H9 (cell line): ENCODE data around the gene TENT5C. TPM values are rescaled to one million over a fixed set of nuclear protein-coding genes. Genes with fewer than 3 reads are reported as not detected.

Experiments
- DNase-seq: peaks from one replicate; pipeline ENCODE4 v3.0.0-alpha.2; 2017
- H2AFZ ChIP-seq: one replicate; pipeline ENCODE4 v1.6.1; 2013; ENCODE audit warnings: mild to moderate bottlenecking, low read length, control low read depth, moderate library complexity
- H2AK5ac ChIP-seq: 2 replicates; pipeline ENCODE4 v1.6.1; 2013; ENCODE audit warnings: low read length, control low read depth, mixed read lengths; ENCODE audit not compliant: insufficient read length
- H2BK120ac ChIP-seq: one replicate; pipeline ENCODE4 v1.6.1; 2013; ENCODE audit warnings: low read depth, mild to moderate bottlenecking, low read length, control low read depth, inconsistent platforms; ENCODE audit not compliant: poor library complexity, severe bottlenecking
- H2BK12ac ChIP-seq: 2 replicates; pipeline ENCODE4 v1.6.1; 2013; ENCODE audit warnings: low read length, control low read depth, mixed read lengths, low read depth; ENCODE audit not compliant: insufficient read length
- H2BK15ac ChIP-seq: 2 replicates; pipeline ENCODE4 v1.6.1; 2013; ENCODE audit warnings: low read depth, low read length, control low read depth
- H2BK20ac ChIP-seq: one replicate; pipeline ENCODE4 v1.6.1; 2013; ENCODE audit warnings: low read depth, mild to moderate bottlenecking, low read length, control low read depth, inconsistent platforms; ENCODE audit not compliant: poor library complexity, severe bottlenecking
- H2BK5ac ChIP-seq: 2 replicates; pipeline ENCODE4 v1.6.1; 2013; ENCODE audit warnings: low read length, control low read depth, mixed read lengths; ENCODE audit not compliant: insufficient read length
- H3K14ac ChIP-seq: 2 replicates; pipeline ENCODE4 v1.6.1; 2013; ENCODE audit warnings: low read length, control low read depth; ENCODE audit not compliant: insufficient read depth
- H3K18ac ChIP-seq: 2 replicates; pipeline ENCODE4 v1.6.1; 2013; ENCODE audit warnings: low read depth, mild to moderate bottlenecking, mixed read lengths, low read length, control low read depth; ENCODE audit not compliant: insufficient read length
- H3K23ac ChIP-seq: 2 replicates; pipeline ENCODE4 v1.6.1; 2013; ENCODE audit warnings: low read length, control low read depth, mixed read lengths, low read depth; ENCODE audit not compliant: insufficient read length
- H3K23me2 ChIP-seq: 2 replicates; pipeline ENCODE4 v1.6.1; 2013; ENCODE audit warnings: low read depth, mild to moderate bottlenecking, mixed read lengths, low read length, control low read depth; ENCODE audit not compliant: insufficient read length, poor library complexity, severe bottlenecking
- H3K27ac ChIP-seq: 2 replicates; pipeline ENCODE4 v1.5.1; 2013; ENCODE audit warnings: low read length, control low read depth, mixed read lengths, low read depth; ENCODE audit not compliant: insufficient read length
- H3K27me3 ChIP-seq: 2 replicates; pipeline ENCODE4 v1.6.1; 2013; ENCODE audit warnings: low read length, control low read depth, inconsistent platforms; ENCODE audit not compliant: insufficient read depth
- H3K4ac ChIP-seq: 2 replicates; pipeline ENCODE4 v1.6.1; 2013; ENCODE audit warnings: low read depth, mild to moderate bottlenecking, control low read depth, inconsistent platforms, low read length, moderate library complexity
- H3K4me1 ChIP-seq: 2 replicates; pipeline ENCODE4 v1.6.1; 2013; ENCODE audit warnings: low read length, control low read depth, inconsistent platforms; ENCODE audit not compliant: insufficient read depth
- H3K4me2 ChIP-seq: 2 replicates; pipeline ENCODE4 v1.6.1; 2013; ENCODE audit warnings: low read length, control low read depth, mixed read lengths; ENCODE audit not compliant: insufficient read length, insufficient read depth
- H3K56ac ChIP-seq: 2 replicates; pipeline ENCODE4 v1.6.1; 2013; ENCODE audit warnings: low read depth, mild to moderate bottlenecking, mixed read lengths, low read length, control low read depth; ENCODE audit not compliant: insufficient read length
- H3K79me1 ChIP-seq: 2 replicates; pipeline ENCODE4 v1.6.1; 2013; ENCODE audit warnings: low read depth, mild to moderate bottlenecking, moderate library complexity, low read length, control low read depth, inconsistent platforms; ENCODE audit not compliant: insufficient read depth, poor library complexity, severe bottlenecking
- H3K79me2 ChIP-seq: 2 replicates; pipeline ENCODE4 v1.6.1; 2013; ENCODE audit warnings: low read length, control low read depth, inconsistent platforms; ENCODE audit not compliant: insufficient read depth
- H3K9ac ChIP-seq: 2 replicates; pipeline ENCODE4 v1.6.1; 2013; ENCODE audit warnings: low read length, control low read depth, mixed read lengths; ENCODE audit not compliant: insufficient read length; ENCODE audit errors: extremely low read depth
- H3K9me3 ChIP-seq: one replicate; pipeline ENCODE4 v1.6.1; 2013; ENCODE audit warnings: low read depth, low read length, inconsistent platforms; ENCODE audit not compliant: control insufficient read depth
- H3T11ph ChIP-seq: one replicate; pipeline ENCODE4 v1.6.1; 2013; ENCODE audit warnings: mild to moderate bottlenecking, low read length, control low read depth, inconsistent platforms
- H4K20me1 ChIP-seq: one replicate; pipeline ENCODE4 v1.6.1; 2013; ENCODE audit not compliant: control insufficient read depth, insufficient read length, insufficient read depth
- H4K5ac ChIP-seq: 2 replicates; pipeline ENCODE4 v1.6.1; 2013; ENCODE audit warnings: low read depth, mild to moderate bottlenecking, mixed read lengths, low read length, control low read depth; ENCODE audit not compliant: insufficient read length
- H4K8ac ChIP-seq: replicated peaks from 2 replicates; pipeline ENCODE4 v1.6.1; 2013; ENCODE audit warnings: low read length, control low read depth, mixed read lengths, low read depth; ENCODE audit not compliant: insufficient read length
- H4K91ac ChIP-seq: 2 replicates; pipeline ENCODE4 v1.6.1; 2013; ENCODE audit warnings: low read depth, mild to moderate bottlenecking, moderate library complexity, mixed read lengths, low read length, control low read depth; ENCODE audit not compliant: insufficient read length
- H3K27ac Mint-ChIP-seq, 3 experiments: 2 replicates in 2 of 3; 3 replicates in 1 of 3; pipeline ENCODE4 v1.8.0; 2020 to 2021; ENCODE audit warnings: mixed read lengths in 3 of 3, mild to moderate bottlenecking in 1 of 3, moderate library complexity in 1 of 3
- H3K27me3 Mint-ChIP-seq: 2 replicates; pipeline ENCODE4 v1.8.0; 2021; ENCODE audit warnings: low read depth, mild to moderate bottlenecking, moderate library complexity, mixed read lengths
- H3K36me3 Mint-ChIP-seq, 3 experiments: 2 replicates in 2 of 3; 3 replicates in 1 of 3; pipeline ENCODE4 v1.8.0; 2020 to 2021; ENCODE audit warnings: low read depth in 3 of 3, mixed read lengths in 3 of 3; ENCODE audit not compliant: insufficient read depth in 1 of 3
- H3K4me1 Mint-ChIP-seq, 2 experiments: 2 replicates each; pipeline ENCODE4 v1.8.0; 2020; ENCODE audit warnings: mixed read lengths in 2 of 2
- H3K4me3 Mint-ChIP-seq, 2 experiments: 2 replicates in 1 of 2; 3 replicates in 1 of 2; pipeline ENCODE4 v1.8.0; 2020 to 2021; ENCODE audit warnings: mild to moderate bottlenecking in 2 of 2, mixed read lengths in 2 of 2, moderate library complexity in 1 of 2
- H3K9me3 Mint-ChIP-seq, 2 experiments: 2 replicates in 1 of 2; 3 replicates in 1 of 2; pipeline ENCODE4 v1.8.0; 2020; ENCODE audit warnings: mild to moderate bottlenecking in 2 of 2, mixed read lengths in 2 of 2, moderate library complexity in 1 of 2
- CTCF ChIP-seq: fragments of 200-600 bp; sonication (generic); conservative IDR thresholded peaks from 3 replicates; pipeline ENCODE4 v1.8.0; 2021; ENCODE audit warnings: antibody characterized with exemption, mild to moderate bottlenecking
- WGBS: extraction: QIAGEN DNeasy Blood & Tissue Kit; methylation state at CpG from one replicate; pipeline ENCODE4 v1.1.7; 2013; ENCODE audit warnings: missing lambda C conversion rate, low lambda C conversion rate, mixed read lengths; ENCODE audit not compliant: insufficient read length; ENCODE audit errors: extremely low coverage; 5-methylcytosine and 5-hydroxymethylcytosine counted together
- total RNA-seq: library from RNA; stranded (reverse); gene quantifications from 2 replicates; pipeline ENCODE4 v1.2.1, GENCODE V29; 2021

The TENT5C gene
- total RNA-seq, 1 experiment from 2014 or later = 0.37 TPM

DNA sequence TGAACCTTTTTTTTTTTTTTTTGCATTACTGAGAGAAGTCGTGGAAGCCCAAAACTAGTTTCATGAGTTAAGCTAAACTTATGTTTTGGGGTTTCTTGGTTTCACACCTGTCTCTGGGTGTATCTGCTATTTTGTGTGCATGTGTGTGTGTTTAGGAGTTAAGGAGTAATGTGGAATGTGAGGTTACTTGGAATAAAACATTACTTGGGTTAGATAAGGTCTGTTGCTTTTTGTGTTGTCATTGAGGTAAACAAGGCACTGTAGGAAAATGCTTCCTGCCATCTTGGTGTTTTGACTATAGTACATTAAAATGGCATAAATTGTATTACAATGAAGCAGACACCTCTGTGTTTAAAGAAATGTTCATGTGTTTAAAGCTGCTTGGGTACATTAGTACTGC lies 2.9 kb downstream of the TENT5C start:
- Histone ChIP-seq H4K5ac (no peak overlapping the region), H4K20me1 (no peaks in the 10 kb centered on the region), H3K4me2 (no peak overlapping the region), H3K56ac (no peak overlapping the region), H3K23ac (no peak overlapping the region), H2AFZ (no peak overlapping the region), H3K9ac (no peak overlapping the region), H3K27ac (no peak overlapping the region), H3K79me1 (no peaks in the 10 kb centered on the region), H3K23me2 (peaks cover 12% of the 10 kb centered on the region), H3K27me3 (peaks cover 11% of the 10 kb centered on the region; the same call in 1 of the 2 replicates), H3K9me3 (no peaks in the 10 kb centered on the region), H3K14ac (no peak overlapping the region), H3K79me2 (no peaks in the 10 kb centered on the region), H2BK120ac (no peak overlapping the region), H2BK20ac (no peak overlapping the region), H2BK12ac (no peak overlapping the region), H3T11ph (no peak overlapping the region), H3K18ac (no peak overlapping the region), H3K4me1 (no peaks in the 10 kb centered on the region), H4K8ac (no peak overlapping the region), H4K91ac (no peak overlapping the region), H3K4ac (no peak overlapping the region), H2AK5ac (no peak overlapping the region), H2BK15ac (no peak overlapping the region), H2BK5ac (no peak overlapping the region)
- no peak for DNase-seq
- H3K27me3 Mint-ChIP-seq = peaks cover 80% of the 10 kb centered on the region
- H3K9me3 Mint-ChIP-seq = no peaks in the 10 kb centered on the region
- no peaks in the 10 kb centered on the region for H3K36me3 Mint-ChIP-seq
- no peak overlapping the region for H3K27ac Mint-ChIP-seq
- peaks cover 19 to 24% of the 10 kb centered on the region in 2 experiments for H3K4me1 Mint-ChIP-seq
- no CpG with 5 or more reads among the region's 1 CpG for WGBS
- H3K4me3 Mint-ChIP-seq = no peak overlapping the region; a peak in 1 of 5 replicates
- no peak for TF ChIP-seq CTCF
